HG03025 (cell line): ENCODE measurements around the gene BFSP1.

Experiments used
- ATAC-seq: cut with Tn5 transposase; IDR thresholded peaks from one replicate; pipeline ENCODE4 v1.9.1; 2021; ENCODE audit warnings: mild to moderate bottlenecking, moderate library complexity; ENCODE audit not compliant: unreplicated experiment, low FRiP score

BFSP1 gene

GRCh38 chr20:17558154-17558940 lies 27.2 kb upstream of the BFSP1 start:
- ATAC-seq, result no peak

DNA sequence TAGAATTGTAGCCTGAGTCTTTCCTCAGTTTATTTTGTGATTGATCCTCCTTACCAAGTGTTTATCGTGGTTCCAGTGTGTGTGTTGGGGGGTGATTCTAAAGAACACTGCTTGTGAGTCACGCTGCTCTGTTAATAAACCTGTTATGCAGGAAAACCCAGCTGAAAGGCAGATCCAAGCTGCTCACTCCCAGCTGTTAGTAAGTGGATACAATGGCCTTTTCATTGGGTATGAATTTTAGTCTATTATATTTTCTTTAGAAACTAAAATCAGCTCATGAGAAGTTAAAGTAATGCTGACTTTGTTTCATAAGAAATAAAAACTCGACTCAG lies 26.5 kb upstream of the BFSP1 start:
- no peak for ATAC-seq

DNA sequence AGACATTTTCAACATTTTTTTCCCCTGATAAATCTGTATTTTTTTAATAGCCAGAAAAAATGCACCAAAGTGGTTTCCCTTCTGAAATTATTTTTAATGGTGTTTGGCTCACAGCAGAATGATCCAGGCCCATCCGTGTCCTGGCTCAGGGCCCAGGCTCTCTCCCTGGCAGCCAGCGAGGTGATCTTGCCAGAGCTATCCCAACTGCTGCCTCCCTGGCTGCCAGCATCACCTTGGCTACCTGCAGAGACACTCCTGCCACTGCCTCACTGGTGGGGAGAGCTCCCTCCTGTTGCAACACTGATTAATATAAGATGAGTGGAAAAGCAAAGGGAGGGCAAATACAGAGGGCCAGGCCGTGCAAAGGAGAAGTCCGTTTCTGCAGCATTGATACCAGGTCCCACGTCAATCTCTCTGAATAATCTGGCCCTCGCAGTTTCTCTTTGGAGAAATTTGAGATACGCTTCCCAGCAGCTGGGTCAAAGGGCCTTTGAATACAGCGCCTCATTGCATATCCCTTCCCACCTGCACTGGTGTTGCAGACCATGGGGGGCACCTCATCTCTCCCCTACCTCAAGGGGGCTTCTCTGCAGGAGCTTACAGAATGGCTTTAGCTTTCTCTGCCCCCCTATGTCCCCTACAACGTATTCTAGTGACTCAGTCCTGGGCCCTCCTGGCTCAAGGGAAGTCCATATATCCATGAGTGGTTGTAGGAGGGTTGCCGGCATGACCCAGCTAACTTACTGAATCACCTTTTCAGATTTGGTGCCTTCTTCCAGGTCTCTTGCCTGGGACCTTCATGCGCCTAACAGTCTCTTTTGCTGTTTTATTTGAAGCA lies 25.9 kb upstream of the BFSP1 start:
- ATAC-seq, result no peak

DNA sequence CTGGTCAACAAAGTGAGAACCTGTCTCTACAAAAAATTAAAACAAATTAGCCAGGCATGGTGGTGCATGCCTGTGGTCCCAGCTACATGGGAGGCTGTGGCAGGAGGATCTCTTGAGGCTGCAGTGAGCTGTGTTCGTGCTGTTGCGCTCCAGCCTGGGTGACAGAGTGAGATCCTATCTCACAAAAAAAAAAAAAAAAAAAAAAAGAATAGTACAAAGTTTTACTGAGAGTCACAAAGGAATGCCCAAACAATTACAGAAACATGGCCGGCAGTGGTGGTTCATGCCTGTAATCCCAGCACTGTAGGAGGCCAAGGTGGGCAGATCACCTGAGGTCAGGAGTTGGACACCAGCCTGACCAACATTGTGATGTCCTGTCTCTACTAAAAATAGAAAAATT lies 23.9 kb upstream of the BFSP1 start:
- no peak for ATAC-seq

GRCh38 chr20:17549131-17549530 lies 18.0 kb upstream of the BFSP1 start:
- ATAC-seq, result no peak

GRCh38 chr20:17545127-17545526 lies 13.9 kb upstream of the BFSP1 start:
- ATAC-seq, result no peak

DNA sequence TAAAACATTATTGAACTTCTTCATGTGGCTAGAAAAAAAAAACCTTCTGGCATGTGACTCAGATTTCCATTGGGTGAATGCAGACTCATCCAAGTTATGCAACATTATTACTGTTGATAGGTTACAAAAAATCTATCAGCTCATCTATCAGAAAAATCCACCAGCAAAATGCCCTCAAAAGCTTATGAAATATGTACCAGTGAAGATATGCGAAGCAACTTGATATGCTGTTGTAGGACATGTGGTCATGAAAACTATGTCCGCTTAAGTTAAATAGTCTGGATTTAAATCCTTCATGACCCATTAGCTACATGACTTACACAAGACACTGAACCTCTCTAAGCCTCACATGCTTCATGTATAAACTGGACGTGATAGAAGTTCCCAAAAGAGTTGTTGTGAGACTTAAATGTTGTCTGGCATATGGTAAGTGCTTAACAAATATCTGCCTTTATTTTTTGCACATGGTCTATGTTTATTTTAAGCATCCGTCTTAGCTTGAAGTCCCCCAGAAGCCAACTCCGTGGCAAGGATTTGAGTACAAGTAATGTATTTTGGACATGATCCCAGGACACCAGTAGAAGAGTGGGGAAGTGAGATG lies 12.5 kb upstream of the BFSP1 start:
- no peak for ATAC-seq

DNA sequence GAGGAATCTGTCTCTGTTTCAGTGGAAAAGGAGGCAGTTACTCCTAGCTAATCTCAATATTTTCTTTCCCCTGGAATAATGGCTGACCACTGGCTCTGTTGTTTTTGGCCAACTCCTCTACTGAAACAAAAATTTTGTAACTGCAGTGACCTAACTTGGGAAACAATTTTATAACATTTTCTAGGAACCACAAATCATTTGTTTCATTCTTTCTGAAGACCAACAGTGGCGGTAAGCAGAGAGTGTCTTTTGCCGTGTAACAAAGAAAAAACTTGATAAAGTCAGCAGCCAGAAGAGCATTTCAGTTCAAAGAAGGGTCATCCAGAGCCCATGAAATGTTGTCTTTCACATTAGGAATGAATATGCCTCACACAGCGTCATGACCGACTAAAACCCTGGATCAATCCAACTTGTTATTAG lies 11.8 kb upstream of the BFSP1 start:
- no peak for ATAC-seq

DNA sequence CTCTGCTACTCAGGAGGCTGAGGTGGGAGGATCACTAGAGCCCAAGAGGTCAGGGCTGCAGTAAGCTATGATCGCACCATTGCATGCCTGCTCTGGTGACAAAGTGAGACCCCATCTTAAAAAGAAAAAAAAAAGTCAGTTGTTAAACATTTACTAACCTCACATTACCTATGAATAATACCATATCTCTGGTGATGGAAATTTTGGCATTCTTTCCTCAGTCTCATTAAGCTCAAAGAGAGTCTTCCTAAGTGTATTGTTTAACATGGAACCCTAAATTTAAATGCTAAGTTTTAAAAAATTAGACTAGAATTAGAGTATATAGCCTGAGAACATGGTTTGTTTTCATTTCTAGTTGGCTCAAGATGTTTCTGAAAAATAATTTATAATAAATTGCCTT lies 11.3 kb upstream of the BFSP1 start:
- no peak for ATAC-seq

DNA sequence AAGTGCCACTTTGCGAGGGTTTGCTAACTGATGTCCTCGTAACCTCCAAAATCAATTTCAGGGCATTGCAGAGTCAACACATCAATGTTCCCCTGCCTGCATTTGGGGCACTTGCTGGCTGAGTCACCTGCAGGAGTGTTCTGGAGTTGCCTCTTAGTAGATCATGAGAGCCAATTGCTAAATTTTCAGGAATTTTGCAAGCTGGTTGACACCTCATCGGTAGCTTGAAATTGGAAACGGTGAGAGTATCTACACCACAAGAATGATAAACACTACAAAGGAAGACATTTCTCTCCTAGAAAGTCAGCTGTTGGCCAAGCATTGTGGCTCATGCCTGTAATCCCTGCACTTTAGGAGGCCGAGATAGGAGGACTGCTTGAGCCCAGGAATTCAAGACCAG lies 10.8 kb upstream of the BFSP1 start:
- ATAC-seq, result no peak

GRCh38 chr20:17541596-17541995 lies 10.4 kb upstream of the BFSP1 start:
- no peak for ATAC-seq

DNA sequence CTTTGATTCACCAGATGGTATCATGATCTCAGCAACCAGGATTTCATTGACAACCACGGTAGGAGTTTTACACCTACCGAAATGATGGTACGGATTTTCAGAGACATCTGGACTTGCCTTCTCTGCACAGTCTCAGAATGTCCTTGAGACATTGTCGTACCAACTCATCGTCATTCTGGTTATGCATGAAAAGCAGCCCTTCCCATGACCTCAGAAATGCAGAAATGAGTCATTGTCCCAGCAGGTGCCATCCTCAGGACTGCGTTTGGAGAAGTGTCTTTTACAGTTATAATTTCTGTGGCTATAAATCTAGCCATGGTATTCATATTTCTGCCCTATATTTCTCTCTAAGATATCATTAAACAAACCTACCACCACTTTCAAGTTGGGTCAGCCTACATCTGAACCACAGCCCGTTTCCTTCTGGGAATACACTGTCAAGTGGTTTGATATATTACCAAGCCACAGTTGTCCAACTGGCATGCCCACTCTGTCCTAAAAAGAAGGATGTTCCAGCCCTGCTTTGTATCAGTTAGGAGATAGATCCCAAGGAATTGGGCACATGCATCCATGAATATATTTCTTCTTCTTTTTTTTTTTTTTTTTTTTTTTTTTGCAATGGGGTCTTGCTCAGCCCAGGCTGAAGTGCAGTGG lies 7.5 kb upstream of the BFSP1 start:
- ATAC-seq, result no peak

DNA sequence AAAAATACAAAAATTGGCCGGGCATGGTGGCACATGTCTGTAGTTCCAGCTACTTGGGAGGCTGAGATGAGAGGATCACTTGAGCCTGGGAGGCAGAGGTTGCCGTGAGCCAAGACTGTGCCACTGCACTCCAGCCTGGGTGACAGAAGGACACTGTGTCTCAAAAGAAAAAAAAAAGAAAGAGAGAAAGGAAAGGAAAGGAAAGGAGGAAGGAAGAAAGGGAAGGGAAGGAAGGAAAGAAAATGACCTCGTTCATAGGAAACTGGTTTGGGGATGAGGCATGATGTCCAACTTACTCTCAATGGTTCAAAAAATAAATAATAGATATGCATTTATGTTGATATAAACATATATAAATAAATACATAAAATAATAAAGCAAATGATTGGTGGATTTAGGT lies 6.8 kb upstream of the BFSP1 start:
- no peak for ATAC-seq

DNA sequence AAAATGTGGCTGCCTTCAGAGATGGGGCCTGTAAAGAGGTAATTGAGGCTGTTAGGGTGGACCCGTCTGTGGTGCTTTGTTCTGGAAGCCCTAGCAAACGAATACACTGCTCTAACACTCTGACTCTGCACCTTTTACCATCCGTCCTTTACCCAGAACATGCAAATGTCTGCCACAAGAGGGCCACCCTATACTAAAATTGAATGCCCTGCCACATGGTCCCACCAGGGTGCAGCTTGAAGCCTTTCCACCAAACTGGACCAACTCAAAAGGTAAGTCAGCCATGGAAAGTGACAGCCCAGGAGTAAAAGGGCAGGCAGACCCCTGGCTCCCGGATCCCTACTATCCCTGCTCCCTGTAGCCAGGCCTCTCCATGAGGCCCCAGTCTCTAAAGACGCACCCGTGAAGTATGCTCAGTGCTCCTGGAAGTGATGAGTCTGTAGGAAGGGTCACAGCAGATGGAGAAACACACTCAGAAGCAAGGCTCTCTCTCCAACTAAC lies 5.8 kb upstream of the BFSP1 start:
- ATAC-seq, result no peak

DNA sequence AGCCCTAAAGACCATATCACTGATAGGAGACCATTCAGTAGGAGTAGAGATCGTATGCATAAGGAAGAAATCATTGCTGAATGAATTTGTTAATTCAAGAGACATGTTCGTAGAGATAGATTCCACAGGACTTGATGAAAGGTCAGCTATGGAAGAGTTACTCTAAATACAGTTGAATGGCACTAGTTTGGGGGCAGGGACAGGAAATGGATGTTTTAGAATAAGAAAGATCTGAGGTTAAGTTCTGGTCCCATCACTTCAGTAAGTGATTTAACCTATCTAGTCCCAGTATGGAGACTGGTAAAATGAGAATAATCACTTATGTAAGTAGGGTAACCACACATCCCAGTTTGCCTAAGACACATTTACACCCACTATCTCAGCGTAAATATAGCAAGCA lies 2.9 kb upstream of the BFSP1 start:
- ATAC-seq, result no peak

- ATAC-seq, result no peak
These were observed 2.2 kb upstream of the BFSP1 start for GRCh38 chr20:17533396-17533795.

DNA sequence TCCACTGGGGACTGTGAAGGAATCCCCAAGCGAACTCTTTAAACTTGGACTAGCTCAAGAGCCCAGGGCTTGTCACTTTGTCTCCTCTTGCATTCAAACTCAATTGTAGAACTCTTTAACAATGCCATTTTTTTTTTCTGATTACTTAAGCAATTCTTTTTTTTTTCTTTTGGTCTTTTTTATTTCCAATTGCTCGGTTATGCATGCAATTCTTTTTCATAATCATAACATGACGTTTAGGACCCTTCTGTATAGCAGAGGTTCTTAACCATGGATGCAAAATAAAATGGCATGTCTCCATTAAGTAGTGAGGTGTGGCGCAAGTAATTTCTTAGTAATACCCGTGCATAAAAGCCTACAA lies 466 bp upstream of the BFSP1 start:
- no peak for ATAC-seq

DNA sequence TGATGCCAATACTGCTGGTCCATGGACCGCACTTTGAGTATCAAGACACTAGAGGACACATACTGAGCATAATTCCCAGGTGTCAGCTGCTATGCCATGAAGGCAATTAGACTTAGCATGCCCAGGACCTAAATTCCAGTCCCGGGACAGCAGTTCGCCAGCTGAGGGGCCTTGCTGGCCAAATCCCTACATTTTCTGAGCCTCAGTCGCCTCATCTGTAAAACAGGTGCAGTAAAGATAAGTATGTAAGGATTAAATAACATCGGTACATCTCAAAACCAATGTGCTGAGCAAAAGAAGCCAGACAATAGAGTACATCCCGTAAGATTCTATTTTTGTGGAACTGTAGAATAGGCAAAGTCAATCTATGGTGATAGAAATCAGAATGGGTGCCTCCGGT lies 1.0 kb downstream of the BFSP1 start:
- no peak for ATAC-seq

GRCh38 chr20:17529586-17529985 lies 1.6 kb downstream of the BFSP1 start:
- ATAC-seq, result no peak

- ATAC-seq, result peak; percentile 59
These were observed 5.5 kb downstream of the BFSP1 start for GRCh38 chr20:17525650-17526049.

DNA sequence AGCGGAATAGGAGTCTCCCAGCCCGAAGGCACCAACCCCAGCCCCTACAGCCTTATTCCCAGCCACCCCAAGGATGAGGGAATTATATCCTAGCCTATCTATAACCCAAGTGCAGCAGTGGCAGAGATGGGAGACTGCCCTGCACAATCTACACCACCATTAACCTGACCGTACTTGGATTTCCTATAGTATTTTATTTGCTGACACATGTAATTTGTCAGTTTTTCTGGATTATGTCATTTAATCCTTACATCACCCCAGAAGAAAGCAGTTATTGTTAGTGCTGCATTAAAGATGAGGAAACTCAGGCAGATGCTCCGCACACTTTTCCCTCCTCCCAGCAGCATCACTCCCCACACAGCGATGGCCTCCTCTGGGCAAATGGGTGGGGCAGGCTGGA lies 6.0 kb downstream of the BFSP1 start:
- ATAC-seq, result no peak
